GM11168 (cell line): ENCODE measurements around the gene FXR1.
"Not testable (repeated sequence)": the region's sequence is repeated elsewhere in the genome, so short reads cannot be mapped to it uniquely, and the experiment has no call there.

Experiments used
- in situ Hi-C: fragments of 300-500 bp; cut with MboI; formaldehyde crosslinking; loops from one replicate; pipeline ENCODE4 v1.12.0; 2022; ENCODE audit warnings: low sequenced_read_pairs; ENCODE audit not compliant: unreplicated experiment

The FXR1 gene

DNA sequence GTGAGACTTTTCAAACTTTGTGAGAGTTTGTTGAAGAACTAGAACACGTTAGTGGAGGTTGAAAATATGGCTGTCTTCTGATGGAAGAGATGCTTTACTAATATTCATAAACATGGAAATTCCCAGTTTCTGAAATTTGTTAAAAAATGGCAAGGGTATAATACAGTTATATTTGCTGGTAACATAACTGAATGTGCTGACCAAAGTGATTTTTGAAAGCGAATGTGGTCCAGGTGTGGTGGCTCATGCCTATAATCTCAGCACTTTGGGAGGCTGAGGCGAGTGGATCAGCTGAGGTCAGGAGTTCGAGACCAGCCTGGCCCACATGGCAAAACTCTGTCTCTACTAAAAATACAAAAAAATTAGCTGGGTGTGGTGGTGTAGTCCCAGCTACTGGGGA is 18.1 kb downstream of the FXR1 start:
- in situ Hi-C loops: no loop called here

DNA sequence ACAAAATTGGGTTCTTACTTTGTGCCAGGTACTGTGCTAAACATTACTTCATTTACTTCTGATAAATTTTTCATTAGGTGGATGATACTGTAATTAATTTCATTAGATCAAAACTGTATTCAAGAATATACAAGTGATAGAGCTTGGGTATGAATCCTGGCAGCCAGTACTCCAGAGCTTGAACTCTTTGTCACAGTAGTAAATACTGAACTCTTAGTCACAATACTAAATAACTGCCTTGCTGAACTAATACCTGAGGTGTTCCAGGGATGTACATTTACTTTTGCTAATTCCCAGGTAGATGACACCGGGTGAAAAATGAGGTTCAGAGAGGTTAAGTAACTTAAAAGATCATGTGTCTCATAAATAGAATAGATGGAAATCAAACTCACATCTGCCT is 20.3 kb downstream of the FXR1 start:
- in situ Hi-C loops: no loop called here

DNA sequence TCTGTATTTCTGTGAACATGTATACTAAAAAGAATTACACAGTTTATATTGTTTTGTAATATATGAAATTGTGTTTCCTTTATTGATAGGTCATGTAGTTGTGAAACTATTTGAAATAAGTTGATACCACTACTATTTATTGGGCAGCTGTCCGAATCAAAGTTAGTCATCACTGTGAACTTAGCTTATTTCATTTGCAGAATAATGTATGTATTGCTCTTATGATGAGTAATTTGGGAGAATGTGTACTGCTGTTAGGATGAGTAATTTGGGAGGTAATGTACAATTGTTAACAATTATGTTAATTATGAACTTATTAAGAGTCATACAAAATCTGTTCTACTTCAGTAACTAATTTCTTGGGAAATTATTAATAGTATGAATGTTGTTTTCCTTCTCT is 22.2 kb downstream of the FXR1 start:
- in situ Hi-C loops: no loop called here

- in situ Hi-C loops: no loop called here
These were observed 28.4 kb downstream of the FXR1 start for GRCh38 chr3:180940826-180941225.

DNA sequence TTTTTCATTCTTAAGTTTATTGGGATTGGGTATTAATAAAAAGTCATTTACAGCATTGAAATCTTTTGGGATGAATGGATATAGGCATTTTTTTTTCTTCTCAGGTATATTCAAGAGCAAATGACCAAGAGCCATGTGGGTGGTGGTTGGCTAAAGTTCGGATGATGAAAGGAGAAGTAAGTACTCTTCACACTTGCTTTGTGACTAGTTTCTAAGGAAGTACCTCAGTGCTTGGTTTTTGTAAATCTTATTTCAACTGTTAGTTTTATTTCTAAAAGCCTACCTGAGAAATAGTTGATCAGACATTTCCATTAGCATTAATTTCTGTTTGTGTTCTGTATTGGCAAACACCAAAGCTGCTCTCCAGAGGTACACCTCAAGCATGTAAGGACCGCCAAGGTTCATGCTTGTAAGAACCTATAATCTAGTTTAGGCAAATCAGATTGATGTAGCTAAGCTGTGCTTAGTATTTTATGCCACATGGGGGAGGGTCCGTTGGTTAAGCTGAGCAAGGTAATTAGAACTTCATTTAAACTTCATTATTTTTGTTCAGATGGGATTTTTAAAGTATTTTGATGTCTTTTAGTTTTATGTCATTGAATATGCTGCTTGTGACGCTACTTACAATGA is 35.4 kb downstream of the FXR1 start:
- in situ Hi-C loops: no loop called here

DNA sequence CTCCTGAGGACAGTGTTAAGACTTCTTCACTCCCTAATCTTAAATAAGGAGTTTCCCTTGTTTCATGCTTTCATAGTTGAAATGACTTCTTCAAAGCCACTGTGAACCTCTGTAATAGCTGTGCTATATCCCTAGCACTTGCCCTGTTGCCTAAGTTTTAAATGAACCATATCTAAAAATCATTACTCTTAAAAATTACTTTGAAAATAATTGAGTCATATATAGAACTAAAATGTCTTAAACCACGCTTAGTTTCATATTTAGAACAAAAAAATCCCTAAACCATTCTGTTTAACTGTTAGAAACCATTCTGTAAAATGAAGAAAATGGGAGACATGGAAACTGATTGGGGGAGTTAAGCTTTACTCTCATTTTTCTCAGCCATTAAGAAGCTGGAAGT is 47.2 kb downstream of the FXR1 start:
- in situ Hi-C loops: no loop called here

DNA sequence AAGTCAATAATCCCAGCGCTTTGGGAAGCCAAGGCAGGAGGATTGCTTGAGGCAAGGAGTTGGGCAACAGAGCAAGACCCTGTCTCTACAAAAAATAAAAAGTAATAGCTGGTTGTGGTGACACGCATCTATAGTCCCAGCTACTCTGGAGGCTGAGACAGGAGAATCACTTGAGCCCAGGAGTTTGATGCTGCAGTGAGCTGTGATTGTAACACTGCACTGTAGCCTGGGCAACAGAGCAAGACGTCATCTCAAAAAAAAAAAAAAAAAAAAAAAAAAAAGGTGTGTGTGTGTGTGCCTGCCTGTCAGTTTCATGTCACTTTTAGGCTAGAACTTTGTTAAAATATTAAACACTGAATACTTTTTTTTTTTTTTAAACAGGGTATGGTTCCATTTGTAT is 48.6 kb downstream of the FXR1 start:
- in situ Hi-C loops: no loop called here

- in situ Hi-C loops: no loop called here
These were observed 49.1 kb downstream of the FXR1 start for GRCh38 chr3:180961552-180961951.

DNA sequence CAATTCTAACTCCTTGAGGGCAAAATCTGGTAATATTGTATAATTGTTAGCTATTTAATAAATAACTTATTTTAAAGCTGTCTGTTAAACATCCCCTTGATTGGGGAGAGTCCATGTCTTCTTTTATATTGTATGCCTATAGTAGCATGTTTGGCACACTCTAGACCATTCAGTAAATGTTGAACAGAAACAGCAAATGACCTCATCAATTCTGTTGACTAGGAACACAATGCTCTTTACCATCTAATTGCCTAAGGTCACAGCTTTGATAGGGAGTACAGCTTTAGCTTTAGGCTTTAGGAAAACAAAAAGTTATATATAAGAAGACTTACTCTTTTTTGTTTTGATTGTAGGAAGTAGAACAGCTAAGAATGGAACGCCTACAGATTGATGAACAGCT is 50.1 kb downstream of the FXR1 start:
- in situ Hi-C loops: no loop called here

DNA sequence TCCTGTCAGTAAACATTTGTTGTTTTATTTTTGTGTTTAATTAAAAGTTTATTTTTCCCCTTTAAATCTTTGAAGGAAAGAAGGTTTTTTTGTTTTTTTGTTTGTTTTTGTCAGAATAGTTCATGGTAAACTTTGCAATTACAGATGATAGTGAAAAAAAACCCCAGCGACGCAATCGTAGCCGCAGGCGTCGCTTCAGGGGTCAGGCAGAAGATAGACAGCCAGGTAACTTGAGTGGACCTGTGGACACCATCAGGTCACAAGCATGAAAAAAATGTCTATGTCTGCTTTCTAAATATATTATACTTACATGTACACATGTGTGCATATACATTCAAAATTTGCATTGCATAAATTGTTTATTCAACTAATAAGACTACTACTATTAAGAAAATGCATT is 58.5 kb downstream of the FXR1 start:
- in situ Hi-C loops: no loop called here

DNA sequence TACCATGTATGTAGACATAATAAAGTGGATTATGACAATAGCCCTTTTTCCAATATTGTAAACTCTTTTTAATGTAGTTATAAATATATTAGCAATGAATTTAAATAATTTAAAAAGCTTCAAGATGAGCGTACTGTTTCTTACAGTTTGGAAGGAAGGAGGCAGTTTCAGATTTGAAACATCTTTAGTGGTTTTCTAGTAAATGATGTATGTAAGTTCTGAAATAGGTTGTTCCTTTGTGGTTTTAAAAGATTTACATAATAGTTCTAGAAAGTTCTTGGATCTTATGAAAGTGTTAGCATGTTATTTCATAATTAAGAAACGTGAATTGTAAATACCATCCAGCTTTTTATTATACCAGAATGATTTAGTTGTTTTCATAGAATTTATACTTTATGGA is 61.1 kb downstream of the FXR1 start:
- in situ Hi-C loops: no loop called here

DNA sequence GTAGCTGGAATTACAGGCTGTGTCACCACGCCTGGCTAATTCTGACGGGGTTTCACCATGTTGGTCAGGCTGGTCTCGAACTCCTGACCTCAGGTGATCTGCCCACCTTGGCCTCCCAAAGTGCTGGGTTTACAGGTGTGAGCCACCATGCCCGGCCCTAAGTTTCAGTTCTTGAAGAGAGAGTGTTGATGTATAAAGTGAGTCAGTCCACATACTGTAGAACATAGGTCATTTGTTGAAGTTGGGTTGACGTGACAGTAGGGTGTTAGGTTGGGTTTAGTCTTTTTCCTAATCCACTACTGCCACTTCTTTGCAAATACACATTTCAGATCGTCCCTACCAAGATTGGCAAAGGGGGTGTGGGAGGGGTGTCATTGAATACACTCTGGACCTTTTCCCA is 61.8 kb downstream of the FXR1 start:
- in situ Hi-C loops: no loop called here

GRCh38 chr3:180977498-180977897 is 65.0 kb downstream of the FXR1 start:
- in situ Hi-C loops: no loop called here

GRCh38 chr3:180979961-180980360 is 67.5 kb downstream of the FXR1 start:
- in situ Hi-C loops: no loop called here

GRCh38 chr3:180980611-180981010 is 68.1 kb downstream of the FXR1 start:
- in situ Hi-C loops: no loop called here

DNA sequence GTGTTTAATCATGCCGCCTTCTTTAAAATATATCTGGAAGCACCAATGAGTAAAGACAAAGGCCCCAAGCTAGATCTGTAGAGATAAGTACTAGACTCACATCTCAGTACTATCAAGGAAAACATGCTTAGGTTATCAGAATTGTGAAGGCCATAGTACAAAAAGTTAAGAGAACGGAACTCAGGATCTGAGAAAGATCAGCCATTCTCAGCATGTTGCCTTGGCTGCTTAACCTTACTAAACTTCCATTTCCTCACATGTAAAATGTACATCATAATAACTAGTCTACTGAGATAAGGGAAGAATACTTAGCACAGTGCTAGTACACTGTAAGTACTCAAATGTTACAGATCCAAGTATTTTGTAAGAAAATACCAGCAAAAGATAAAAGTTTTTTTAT is 69.4 kb downstream of the FXR1 start:
- in situ Hi-C loops: no loop called here

DNA sequence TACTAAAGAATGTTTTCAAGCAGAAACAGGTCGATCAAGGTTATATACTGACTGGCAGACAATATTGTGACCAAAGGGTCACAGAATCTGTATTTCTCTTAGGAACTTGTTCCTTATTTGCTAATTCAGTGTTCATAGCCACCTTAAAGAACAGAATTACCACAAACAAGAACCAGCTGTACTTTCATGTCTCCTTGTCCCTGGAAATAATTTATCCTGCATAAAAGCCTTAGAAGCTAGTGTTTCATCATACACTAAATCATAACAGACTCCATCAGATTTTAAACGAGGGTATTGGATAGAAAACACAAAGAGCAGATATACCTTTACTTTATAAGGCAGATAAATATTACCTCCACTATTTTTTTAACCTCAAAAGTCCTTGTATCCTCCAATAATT is 70.7 kb downstream of the FXR1 start:
- in situ Hi-C loops: no loop called here

GRCh38 chr3:180986366-180986765 is 73.9 kb downstream of the FXR1 start:
- in situ Hi-C loops: not testable (repeated sequence)

GRCh38 chr3:180987344-180987743 is 74.9 kb downstream of the FXR1 start:
- in situ Hi-C loops: no loop called here

- in situ Hi-C loops: no loop called here
These were observed 77.1 kb downstream of the FXR1 start, which contains the start of gene DNAJC19 for GRCh38 chr3:180989291-180990163. DNAJC19 (minus strand) TSS chr3:180989736; CDS start chr3:180989602, 134 bp downstream.

- in situ Hi-C loops: no loop called here
These were observed 78.0 kb downstream of the FXR1 start for GRCh38 chr3:180990505-180990904.

DNA sequence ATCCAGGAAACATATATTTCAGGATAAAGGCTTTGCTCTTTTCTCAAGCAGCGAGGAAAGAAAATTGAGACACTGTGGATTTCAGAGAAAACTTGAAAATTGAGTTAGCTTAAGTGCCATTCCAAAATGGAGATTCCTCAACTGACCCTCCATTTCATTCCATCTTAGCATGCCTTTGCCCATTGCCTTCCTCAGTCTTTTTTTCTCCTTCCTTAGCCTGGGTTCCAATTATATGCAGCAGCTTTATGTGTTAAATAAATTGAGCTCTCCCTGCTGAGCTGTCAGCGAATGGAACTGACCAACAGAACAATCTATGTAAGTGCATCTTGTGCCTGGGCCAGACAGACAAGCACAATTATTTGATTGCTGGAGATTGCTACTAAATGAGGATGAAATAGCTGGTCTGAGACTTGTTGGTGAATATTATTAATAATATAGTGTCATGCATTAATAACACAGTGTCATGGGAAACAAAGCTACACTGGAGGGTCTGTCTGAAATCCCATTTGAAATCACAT is 84.0 kb downstream of the FXR1 start:
- in situ Hi-C loops: no loop called here
